ENCODE measurements around the gene AKR1C8. TPM values are rescaled to one million over a fixed set of nuclear protein-coding genes. Genes with fewer than 3 reads are reported as not detected.
"Not testable (repeated sequence)": the region's sequence is repeated elsewhere in the genome, so short reads cannot be mapped to it uniquely, and the experiment has no call there.

AKR1C8 gene
- total RNA-seq, 2 donors from 2014 or later = not detected

- intact Hi-C loops (cut with DNase I) = no loop called here
Observed at GRCh38 chr10:5147981-5148677, 36.8 kb downstream of the AKR1C8 start.

GRCh38 chr10:5147255-5147980, 37.5 kb downstream of the AKR1C8 start:
- Histone ChIP-seq H3K4me1 (no peaks in the 10 kb centered on the region), H3K27ac (peak overlapping the region; percentile 79), H3K4me3 (no peak overlapping the region), H3K9me3 (no peaks in the 10 kb centered on the region), H3K36me3 (no peaks in the 10 kb centered on the region), H3K27me3 (no peaks in the 10 kb centered on the region), H3K9ac (ENCODE audit: low read depth in 2 of 2, low read length in 2 of 2) (peak overlapping the region in 1 of 2 donors; percentile 59)
- intact Hi-C loops (cut with DNase I) = no loop called here
- no peak for TF ChIP-seq CTCF (IDR thresholded peaks at IDR 0.05)
- DNase-seq = peak; percentile 74

More at GRCh38 chr10:5147981-5148677, 36.8 kb downstream of the AKR1C8 start:
- Histone ChIP-seq H3K4me1 (no peaks in the 10 kb centered on the region), H3K4me3 (no peak overlapping the region), H3K36me3 (no peaks in the 10 kb centered on the region), H3K9me3 (no peaks in the 10 kb centered on the region), H3K9ac (ENCODE audit: low read depth in 2 of 2, low read length in 2 of 2) (peak overlapping the region in 1 of 2 donors; percentile 59), H3K27me3 (no peaks in the 10 kb centered on the region), H3K27ac (peak overlapping the region; percentile 79)
- DNase-seq = peak; percentile 47
- TF ChIP-seq CTCF (IDR thresholded peaks at IDR 0.05) = no peak

GRCh38 chr10:5146920-5147254, 38.1 kb downstream of the AKR1C8 start:
- Histone ChIP-seq H3K4me3 (no peak overlapping the region), H3K4me1 (no peaks in the 10 kb centered on the region), H3K9ac (ENCODE audit: low read depth in 2 of 2, low read length in 2 of 2) (peak overlapping the region in 1 of 2 donors; percentile 28), H3K9me3 (no peaks in the 10 kb centered on the region), H3K36me3 (no peaks in the 10 kb centered on the region), H3K27ac (peak overlapping the region; percentile 79), H3K27me3 (no peaks in the 10 kb centered on the region)
- TF ChIP-seq CTCF (IDR thresholded peaks at IDR 0.05) = no peak
- intact Hi-C loops (cut with DNase I) = no loop called here
- no peak for DNase-seq

- Histone ChIP-seq H3K9ac (ENCODE audit: low read depth in 2 of 2, low read length in 2 of 2) (no peak overlapping the region), H3K4me1 (no peaks in the 10 kb centered on the region), H3K36me3 (no peaks in the 10 kb centered on the region), H3K9me3 (no peaks in the 10 kb centered on the region), H3K27ac (no peak overlapping the region), H3K27me3 (no peaks in the 10 kb centered on the region), H3K4me3 (no peak overlapping the region)
- no peak for TF ChIP-seq CTCF (IDR thresholded peaks at IDR 0.05)
- intact Hi-C loops (cut with DNase I) = no loop called here
- no peak for DNase-seq
Observed at GRCh38 chr10:5143137-5143536, 41.8 kb downstream of the AKR1C8 start.

- no peaks in the 10 kb centered on the region for H3K4me1 ChIP-seq
- no peak for DNase-seq
- H3K9ac ChIP-seq (ENCODE audit: low read depth in 2 of 2, low read length in 2 of 2) = no peak overlapping the region
- H3K9me3 ChIP-seq = no peaks in the 10 kb centered on the region
- TF ChIP-seq CTCF (IDR thresholded peaks at IDR 0.05) = no peak
- H3K36me3 ChIP-seq = no peaks in the 10 kb centered on the region
- H3K4me3 ChIP-seq = no peak overlapping the region
- no peak overlapping the region for H3K27ac ChIP-seq
- H3K27me3 ChIP-seq = no peaks in the 10 kb centered on the region
- intact Hi-C loops (cut with DNase I) = no loop called here
Observed at GRCh38 chr10:5142199-5142598, 42.8 kb downstream of the AKR1C8 start.

GRCh38 chr10:5137699-5138098, 47.3 kb downstream of the AKR1C8 start:
- intact Hi-C loops (cut with DNase I) = not testable (repeated sequence)

More at GRCh38 chr10:5137699-5138098, 47.3 kb downstream of the AKR1C8 start:
- not testable (repeated sequence) for H3K27me3 ChIP-seq; DNase-seq; H3K9ac ChIP-seq (ENCODE audit: low read depth in 2 of 2, low read length in 2 of 2); H3K4me3 ChIP-seq; H3K9me3 ChIP-seq; H3K4me1 ChIP-seq; H3K36me3 ChIP-seq; H3K27ac ChIP-seq
